Activated T-cell treated with anti-CD3 and anti-CD28 coated beads for 48 hours (primary cell): Measurements from ENCODE around the gene USP7.
"Not testable (repeated sequence)": the region's sequence is repeated elsewhere in the genome, so short reads cannot be mapped to it uniquely, and the experiment has no call there.

ENCODE experiments used
- DNase-seq: peaks from one replicate; pipeline ENCODE4 v3.0.0-alpha.2; 2020; ENCODE audit warnings: low read depth

Gene USP7

GRCh38 chr16:8877894-8878522 lies 85.7 kb downstream of the USP7 start:
- no peak for DNase-seq

- DNase-seq, result not testable (repeated sequence)
Observed at GRCh38 chr16:8875317-8875716, 88.4 kb downstream of the USP7 start.

- no peak for DNase-seq
Observed at GRCh38 chr16:8874388-8874787, 89.3 kb downstream of the USP7 start.

- not testable (repeated sequence) for DNase-seq
Observed at GRCh38 chr16:8873866-8874195, 89.9 kb downstream of the USP7 start.

- no peak for DNase-seq
Observed at GRCh38 chr16:8872967-8873865, 90.5 kb downstream of the USP7 start.

GRCh38 chr16:8872071-8872470 lies 91.6 kb downstream of the USP7 start:
- no peak for DNase-seq

- not testable (repeated sequence) for DNase-seq
Observed at GRCh38 chr16:8869988-8870241, 93.8 kb downstream of the USP7 start.

- no peak for DNase-seq
Observed at GRCh38 chr16:8869212-8869987, 94.3 kb downstream of the USP7 start.

- DNase-seq, result peak; percentile 77
Observed at GRCh38 chr16:8868416-8869211, 95.1 kb downstream of the USP7 start, which contains the start of gene CARHSP1. CARHSP1 (minus strand) TSS chr16:8869006; CDS start chr16:8859328, 9,678 bp downstream.

GRCh38 chr16:8867932-8868415 lies 95.7 kb downstream of the USP7 start:
- DNase-seq, result no peak

GRCh38 chr16:8867216-8867931 lies 96.3 kb downstream of the USP7 start:
- DNase-seq, result no peak

- no peak for DNase-seq
Observed at GRCh38 chr16:8866884-8867215, 96.9 kb downstream of the USP7 start.

- no peak for DNase-seq
Observed at GRCh38 chr16:8866118-8866883, 97.4 kb downstream of the USP7 start.

GRCh38 chr16:8865145-8865882 lies 98.4 kb downstream of the USP7 start:
- no peak for DNase-seq

- DNase-seq, result no peak
Observed at GRCh38 chr16:8864480-8865110, 99.1 kb downstream of the USP7 start.

- no peak for DNase-seq
Observed at GRCh38 chr16:8863594-8864424, 99.9 kb downstream of the USP7 start.

GRCh38 chr16:8862309-8863130 lies 101.2 kb downstream of the USP7 start:
- no peak for DNase-seq
